GM18517 (cell line): ENCODE measurements around the gene SEC23B.
A peak's percentile ranks its signal among the peaks of the same experiment; 100 is the strongest.
"Not testable (repeated sequence)": the region's sequence is repeated elsewhere in the genome, so short reads cannot be mapped to it uniquely, and the experiment has no call there.

Source experiments
- ATAC-seq: cut with Tn5 transposase; IDR thresholded peaks from one replicate; pipeline ENCODE4 v1.9.1; 2021; ENCODE audit warnings: mild to moderate bottlenecking, moderate library complexity; ENCODE audit not compliant: unreplicated experiment

SEC23B gene

GRCh38 chr20:18507218-18508191, at the start of gene SEC23B:
Gene SEC23B (plus strand): TSS chr20:18507940. CDS start chr20:18510836, 2,896 bp downstream.
- ATAC-seq, result peak; percentile 95

GRCh38 chr20:18465536-18466200, 42.1 kb upstream of the SEC23B start:
- no peak for ATAC-seq

GRCh38 chr20:18466574-18466893, 41.2 kb upstream of the SEC23B start:
- ATAC-seq, result peak; percentile 27

- peak; percentile 96 for ATAC-seq
Measured at GRCh38 chr20:18466894-18467730, 40.6 kb upstream of the SEC23B start, which contains the start of the genes DZANK1 and POLR3F. Gene DZANK1 (minus strand): TSS chr20:18467030. CDS start chr20:18465358, 1,672 bp downstream. Gene POLR3F (plus strand): TSS chr20:18467390. CDS start chr20:18467507, 117 bp downstream.

- no peak for ATAC-seq
Measured at GRCh38 chr20:18477218-18477617, 30.5 kb upstream of the SEC23B start.

- no peak for ATAC-seq
Measured at GRCh38 chr20:18477821-18478220, 29.9 kb upstream of the SEC23B start.

- no peak for ATAC-seq
Measured at GRCh38 chr20:18481596-18481995, 26.1 kb upstream of the SEC23B start.

- no peak for ATAC-seq
Measured at GRCh38 chr20:18488301-18488700, 19.4 kb upstream of the SEC23B start.

GRCh38 chr20:18496042-18496441, 11.7 kb upstream of the SEC23B start:
- no peak for ATAC-seq

- peak; percentile 95 for ATAC-seq
Measured at GRCh38 chr20:18496740-18497592, 10.8 kb upstream of the SEC23B start, which contains the start of gene RBBP9. Gene RBBP9 (minus strand): TSS chr20:18497225. CDS start chr20:18497167, 58 bp downstream.

GRCh38 chr20:18497603-18498002, 10.1 kb upstream of the SEC23B start:
- no peak for ATAC-seq

GRCh38 chr20:18501672-18502071, 6.1 kb upstream of the SEC23B start:
- not testable (repeated sequence) for ATAC-seq

GRCh38 chr20:18504479-18505060, 3.2 kb upstream of the SEC23B start:
- ATAC-seq, result no peak

GRCh38 chr20:18506744-18507143, 996 bp upstream of the SEC23B start:
- ATAC-seq, result no peak

- ATAC-seq, result no peak
Measured at GRCh38 chr20:18511571-18511970, 3.8 kb downstream of the SEC23B start.

- ATAC-seq, result no peak
Measured at GRCh38 chr20:18513208-18513607, 5.5 kb downstream of the SEC23B start.

GRCh38 chr20:18514127-18514526, 6.4 kb downstream of the SEC23B start:
- no peak for ATAC-seq

- ATAC-seq, result no peak
Measured at GRCh38 chr20:18515973-18516372, 8.2 kb downstream of the SEC23B start.

- not testable (repeated sequence) for ATAC-seq
Measured at GRCh38 chr20:18522066-18522465, 14.3 kb downstream of the SEC23B start.
